Hepatocyte (in vitro differentiated cells): ENCODE data around the gene SEPTIN10.

Experiments
- EZH2 ChIP-seq: fragments of 200-600 bp; sonication (generic); IDR thresholded peaks from 2 replicates; pipeline ENCODE4 v1.6.1; 2016; ENCODE audit warnings: antibody characterized with exemption, mild to moderate bottlenecking, borderline replicate concordance
- TF ChIP-seq, protein P1 (sequence below): fragments of 200-600 bp; sonication (generic); IDR thresholded peaks from 2 replicates; pipeline ENCODE4 v1.5.1; 2016; ENCODE audit warnings: antibody characterized with exemption, mild to moderate bottlenecking; ENCODE audit not compliant: poor library complexity

DNA sequence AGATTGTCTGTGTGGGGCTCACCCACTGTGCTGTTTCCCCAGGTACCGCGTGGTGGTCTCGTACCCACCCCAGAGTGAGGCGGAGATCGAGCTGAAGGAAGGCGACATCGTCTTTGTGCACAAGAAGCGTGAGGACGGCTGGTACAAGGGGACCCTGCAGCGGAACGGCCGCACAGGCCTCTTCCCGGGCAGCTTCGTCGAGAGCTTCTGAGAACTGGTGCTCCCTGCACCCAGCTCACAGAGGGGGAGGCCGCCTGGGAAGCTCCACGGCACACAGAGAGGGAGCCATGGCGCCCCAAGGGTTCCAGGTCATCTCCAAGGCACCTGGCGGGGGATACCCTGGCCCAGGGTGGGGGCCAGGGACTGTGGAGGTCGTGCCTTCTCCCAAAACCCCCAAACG lies 112.3 kb downstream of the SEPTIN10 start:
- TF ChIP-seq, protein P1, sequence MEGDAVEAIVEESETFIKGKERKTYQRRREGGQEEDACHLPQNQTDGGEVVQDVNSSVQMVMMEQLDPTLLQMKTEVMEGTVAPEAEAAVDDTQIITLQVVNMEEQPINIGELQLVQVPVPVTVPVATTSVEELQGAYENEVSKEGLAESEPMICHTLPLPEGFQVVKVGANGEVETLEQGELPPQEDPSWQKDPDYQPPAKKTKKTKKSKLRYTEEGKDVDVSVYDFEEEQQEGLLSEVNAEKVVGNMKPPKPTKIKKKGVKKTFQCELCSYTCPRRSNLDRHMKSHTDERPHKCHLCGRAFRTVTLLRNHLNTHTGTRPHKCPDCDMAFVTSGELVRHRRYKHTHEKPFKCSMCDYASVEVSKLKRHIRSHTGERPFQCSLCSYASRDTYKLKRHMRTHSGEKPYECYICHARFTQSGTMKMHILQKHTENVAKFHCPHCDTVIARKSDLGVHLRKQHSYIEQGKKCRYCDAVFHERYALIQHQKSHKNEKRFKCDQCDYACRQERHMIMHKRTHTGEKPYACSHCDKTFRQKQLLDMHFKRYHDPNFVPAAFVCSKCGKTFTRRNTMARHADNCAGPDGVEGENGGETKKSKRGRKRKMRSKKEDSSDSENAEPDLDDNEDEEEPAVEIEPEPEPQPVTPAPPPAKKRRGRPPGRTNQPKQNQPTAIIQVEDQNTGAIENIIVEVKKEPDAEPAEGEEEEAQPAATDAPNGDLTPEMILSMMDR = no peak
- no peak for TF ChIP-seq EZH2
